ENCODE results near the gene OGFOD3. TPM values are rescaled to one million over a fixed set of nuclear protein-coding genes. Genes with fewer than 3 reads are reported as not detected.

The OGFOD3 gene
- 10 to 100 TPM; 12.4 to 30.1 (median 24.0) TPM for total RNA-seq

GRCh38 chr17:82418001-82418986, at the start of gene OGFOD3, which contains the start of gene HEXD:
Gene OGFOD3 (minus strand): TSS chr17:82418586. CDS start chr17:82418485, 101 bp downstream.
Gene HEXD (plus strand): TSS chr17:82418347. CDS start chr17:82419800, 1,453 bp downstream.
- peaks cover 0 to 13% (median 3%) of the 10 kb centered on the region in 4 donors for H3K4me1 ChIP-seq
- no peaks in the 10 kb centered on the region for H3K27me3 ChIP-seq
- peak within 1 kb of the TSS; percentile 89 to 97 (median 94) for H3K27ac ChIP-seq
- peak; percentile 77 to 95 (median 92) for DNase-seq
- peak within 1 kb of the TSS; percentile 83 to 100 (median 90) for H3K4me3 ChIP-seq
- peaks cover 0 to 5% (median 0%) of the 10 kb centered on the region in 4 donors for H3K9me3 ChIP-seq
- TF ChIP-seq CTCF (IDR thresholded peaks at IDR 0.05) (peak in 4 of 6 experiments; percentile 31 to 54 (median 38)), POLR2A (IDR thresholded peaks at IDR 0.05) (peak; percentile 58 to 65)
- H3K36me3 ChIP-seq: peaks cover 0 to 9% (median 0%) of the 10 kb centered on the region in 3 donors

GRCh38 chr17:82465023-82465603, 46.7 kb upstream of the OGFOD3 start:
- no peak overlapping the region for H3K27ac ChIP-seq
- H3K9me3 ChIP-seq: no peaks in the 10 kb centered on the region
- H3K4me3 ChIP-seq: no peak overlapping the region
- H3K36me3 ChIP-seq: peaks cover 0 to 93% (median 0%) of the 10 kb centered on the region in 3 donors
- DNase-seq: no peak
- H3K4me1 ChIP-seq: no peaks in the 10 kb centered on the region
- no peak for TF ChIP-seq POLR2A (IDR thresholded peaks at IDR 0.05)
- no peak for TF ChIP-seq CTCF (IDR thresholded peaks at IDR 0.05)
- no peaks in the 10 kb centered on the region for H3K27me3 ChIP-seq

- TF ChIP-seq CTCF (IDR thresholded peaks at IDR 0.05) (no peak), POLR2A (IDR thresholded peaks at IDR 0.05) (no peak)
- H3K9me3 ChIP-seq: no peaks in the 10 kb centered on the region
- peak overlapping the region in 1 of 4 donors; percentile 5 for H3K27ac ChIP-seq
- no peaks in the 10 kb centered on the region for H3K27me3 ChIP-seq
- no peak for DNase-seq
- H3K4me1 ChIP-seq: peaks cover 0 to 5% (median 0%) of the 10 kb centered on the region in 4 donors
- peaks cover 0 to 90% (median 0%) of the 10 kb centered on the region in 3 donors for H3K36me3 ChIP-seq
- H3K4me3 ChIP-seq: no peak overlapping the region
These were observed 46.2 kb upstream of the OGFOD3 start for GRCh38 chr17:82464567-82464929.

- Histone ChIP-seq H3K4me1 (peaks cover 0 to 9% (median 1%) of the 10 kb centered on the region in 4 donors), H3K27me3 (no peaks in the 10 kb centered on the region), H3K4me3 (no peak overlapping the region), H3K36me3 (peaks cover 0 to 85% (median 0%) of the 10 kb centered on the region in 3 donors), H3K27ac (peak overlapping the region in 1 of 4 donors; percentile 5), H3K9me3 (no peaks in the 10 kb centered on the region)
- TF ChIP-seq POLR2A (IDR thresholded peaks at IDR 0.05) (no peak), CTCF (IDR thresholded peaks at IDR 0.05) (no peak)
- no peak for DNase-seq
These were observed 45.7 kb upstream of the OGFOD3 start for GRCh38 chr17:82463925-82464566.

- Histone ChIP-seq H3K4me1 (peaks cover 0 to 9% (median 1%) of the 10 kb centered on the region in 4 donors), H3K27ac (no peak overlapping the region), H3K4me3 (no peak overlapping the region), H3K27me3 (no peaks in the 10 kb centered on the region), H3K9me3 (no peaks in the 10 kb centered on the region), H3K36me3 (peaks cover 0 to 78% (median 0%) of the 10 kb centered on the region in 3 donors)
- no peak for DNase-seq
- TF ChIP-seq POLR2A (IDR thresholded peaks at IDR 0.05): no peak
- TF ChIP-seq CTCF (IDR thresholded peaks at IDR 0.05): no peak
These were observed 45.0 kb upstream of the OGFOD3 start for GRCh38 chr17:82463391-82463790.

All from Peyer's patch (tissue), 4 donors.